ENCODE results near the gene MESD. TPM values are rescaled to one million over a fixed set of nuclear protein-coding genes. Genes with fewer than 3 reads are reported as not detected.

MESD gene
- total RNA-seq, 1 experiment from 2014 or later: 28.2 TPM

- TF ChIP-seq CTCF (IDR thresholded peaks at IDR 0.05) (no peak), SIN3A (IDR thresholded peaks at IDR 0.05; ENCODE audit: borderline replicate concordance, insufficient read depth, low read depth, low read length) (no peak), REST (IDR thresholded peaks at IDR 0.05; ENCODE audit: insufficient read depth in 1 of 2, low read depth in 2 of 2, low read length in 1 of 2) (no peak), TCF7L2 (IDR thresholded peaks at IDR 0.05; ENCODE audit: low read depth, low read length) (no peak), POLR2AphosphoS5 (IDR thresholded peaks at IDR 0.05; ENCODE audit: low read depth, low read length) (no peak)
- intact Hi-C loops (cut with micrococcal nuclease; ENCODE audit: unreplicated experiment) (no loop called here), in situ Hi-C loops (cut with HindIII; ENCODE audit: low pct_unique_long_range_greater_than_20kb, low sequenced_read_pairs) (no loop called here)
- CTCF ChIA-PET: no interaction called here
- no peak for ATAC-seq
- Histone ChIP-seq H3K36me3 (ENCODE audit: control insufficient read depth, insufficient read depth, low read length) (no peaks in the 10 kb centered on the region), H3K9me3 (ENCODE audit: control insufficient read depth, insufficient read depth, low read depth, low read length) (no peaks in the 10 kb centered on the region), H3K4me3 (ENCODE audit: low read depth in 2 of 2, low read length in 2 of 2) (no peak overlapping the region), H3K4me1 (ENCODE audit: control insufficient read depth, insufficient read depth, low read length) (no peaks in the 10 kb centered on the region), H3K27me3 (ENCODE audit: control insufficient read depth, insufficient read depth, low read length) (no peaks in the 10 kb centered on the region), H3K27ac (ENCODE audit: low read length) (no peak overlapping the region)
- no peak for DNase-seq (ENCODE audit: low read depth, low spot score)
- POLR2A ChIA-PET: interaction anchor here (0.7 kb wide), 1 partner anchor 11 kb away, joined by 7 read pairs; no protein-coding TSS in a partner anchor
- no TSS peak for BruUV-seq (replicated peaks)
Measured at GRCh38 chr15:81037952-81038743, 48.5 kb upstream of the MESD start.

- intact Hi-C loops (cut with micrococcal nuclease; ENCODE audit: unreplicated experiment) (no loop called here), in situ Hi-C loops (cut with HindIII; ENCODE audit: low pct_unique_long_range_greater_than_20kb, low sequenced_read_pairs) (no loop called here)
- TF ChIP-seq SIN3A (IDR thresholded peaks at IDR 0.05; ENCODE audit: borderline replicate concordance, insufficient read depth, low read depth, low read length): no peak
- no peak for TF ChIP-seq REST (IDR thresholded peaks at IDR 0.05; ENCODE audit: insufficient read depth in 1 of 2, low read depth in 2 of 2, low read length in 1 of 2)
- no peak for TF ChIP-seq TCF7L2 (IDR thresholded peaks at IDR 0.05; ENCODE audit: low read depth, low read length)
- TF ChIP-seq CTCF (IDR thresholded peaks at IDR 0.05): no peak
- Histone ChIP-seq H3K4me1 (ENCODE audit: control insufficient read depth, insufficient read depth, low read length) (no peaks in the 10 kb centered on the region), H3K27me3 (ENCODE audit: control insufficient read depth, insufficient read depth, low read length) (no peaks in the 10 kb centered on the region), H3K27ac (ENCODE audit: low read length) (no peak overlapping the region), H3K4me3 (ENCODE audit: low read depth in 2 of 2, low read length in 2 of 2) (no peak overlapping the region), H3K36me3 (ENCODE audit: control insufficient read depth, insufficient read depth, low read length) (no peaks in the 10 kb centered on the region), H3K9me3 (ENCODE audit: control insufficient read depth, insufficient read depth, low read depth, low read length) (no peaks in the 10 kb centered on the region)
- no peak for DNase-seq (ENCODE audit: low read depth, low spot score)
- CTCF ChIA-PET: no interaction called here
- ATAC-seq: no peak
- BruUV-seq (replicated peaks): no TSS peak
- POLR2A ChIA-PET: no interaction called here
Measured at GRCh38 chr15:81033508-81033907, 43.9 kb upstream of the MESD start.
